Right ventricle myocardium superior (tissue), 1 donor: Measurements from ENCODE around the gene FPR3. TPM values are rescaled to one million over a fixed set of nuclear protein-coding genes. Genes with fewer than 3 reads are reported as not detected.
"Not testable (repeated sequence)": the region's sequence is repeated elsewhere in the genome, so short reads cannot be mapped to it uniquely, and the experiment has no call there.

Source experiments
- ATAC-seq: fragments of 200-7000 bp; cut with Tn5 transposase; one replicate; pipeline ENCODE4 v1.9.1; 2020; ENCODE audit warnings: mild to moderate bottlenecking; ENCODE audit not compliant: poor library complexity
- DNase-seq: peaks from one replicate; pipeline ENCODE4 v3.0.0-alpha.2; 2020
- intact Hi-C: fragments of 100-400 bp; cut with DNase I; formaldehyde crosslinking; loops from one replicate; pipeline ENCODE4 v1.11.2; 2022
- long read RNA-seq: library from polyadenylated mRNA; unstranded; transcript quantifications from one replicate; pipeline ENCODE4 v2.0.0, GENCODE V29; 2021
- total RNA-seq: library from RNA; stranded (reverse); fragmentation: NEBNext Ultra II Directional; extraction: Animal tissue kit (Norgen Biotek cat#: 25700); gene quantifications from one replicate; pipeline ENCODE4 v1.2.1, GENCODE V29; 2021
- donor health status: DM: no; HTN: yes; CAD: no; lungs with severe emphysema.

FPR3 gene, protein sequence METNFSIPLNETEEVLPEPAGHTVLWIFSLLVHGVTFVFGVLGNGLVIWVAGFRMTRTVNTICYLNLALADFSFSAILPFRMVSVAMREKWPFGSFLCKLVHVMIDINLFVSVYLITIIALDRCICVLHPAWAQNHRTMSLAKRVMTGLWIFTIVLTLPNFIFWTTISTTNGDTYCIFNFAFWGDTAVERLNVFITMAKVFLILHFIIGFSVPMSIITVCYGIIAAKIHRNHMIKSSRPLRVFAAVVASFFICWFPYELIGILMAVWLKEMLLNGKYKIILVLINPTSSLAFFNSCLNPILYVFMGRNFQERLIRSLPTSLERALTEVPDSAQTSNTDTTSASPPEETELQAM
- 4.0 TPM for total RNA-seq
- long read RNA-seq, partial matches to known transcripts: 3 of 4 reads
- long read RNA-seq, other reads (novel, unspliced or antisense): 0 of 4 reads

DNA sequence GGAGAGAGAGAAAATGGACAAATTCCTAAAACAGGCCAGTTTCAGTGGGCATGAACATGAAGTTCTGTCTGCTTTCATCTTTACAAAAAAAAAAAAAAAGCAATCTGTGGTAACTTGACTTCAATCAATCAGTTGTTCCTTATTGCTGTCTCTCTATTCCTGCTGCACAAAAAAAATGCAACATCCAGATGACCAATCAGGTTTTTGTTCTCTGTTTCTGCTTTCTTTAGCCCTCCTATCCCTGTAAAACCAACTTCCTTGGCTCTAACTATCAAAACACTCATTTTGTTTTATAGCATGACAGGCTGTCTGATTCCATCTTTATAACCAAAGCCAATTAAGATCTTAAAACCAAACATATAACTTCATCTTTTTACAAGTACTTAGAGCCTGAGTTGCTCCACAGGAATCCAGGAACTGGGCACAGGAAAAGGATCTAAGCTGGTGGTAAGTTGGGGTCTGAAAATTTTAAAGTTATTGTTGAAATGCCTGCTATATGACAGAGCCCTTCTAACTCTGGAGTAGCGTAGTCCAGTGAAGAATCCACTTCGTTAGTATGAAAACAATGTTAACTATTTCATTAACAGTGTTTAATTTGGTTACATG is at the start of gene FPR3:
Gene FPR3 (plus strand): TSS at position 273 of the 606 bp plus-strand sequence. CDS start 28,592 bp downstream, outside the sequence.
- ATAC-seq (no peak), DNase-seq (no peak)
- intact Hi-C loops: no loop called here

DNA sequence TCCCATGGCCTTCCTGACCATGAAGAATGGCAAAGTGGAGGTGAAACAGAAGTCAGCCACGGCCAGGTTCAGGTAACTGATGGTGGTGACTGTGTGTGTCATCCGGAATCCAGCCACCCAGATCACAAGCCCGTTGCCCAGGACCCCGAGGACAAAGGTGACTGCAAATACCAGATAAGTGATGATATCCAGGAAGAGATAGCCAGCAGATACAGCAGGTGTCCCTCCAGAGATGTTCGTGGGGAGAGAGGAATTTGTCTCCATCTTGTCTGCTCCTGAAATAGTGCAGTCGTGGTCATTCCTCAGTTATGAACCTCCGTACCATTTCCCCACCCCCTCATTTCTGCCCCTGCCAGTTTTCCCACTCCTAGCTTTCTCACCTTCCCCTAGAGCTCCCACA is 48.2 kb upstream of the FPR3 start:
- intact Hi-C loops: no loop called here
- no peak for DNase-seq
- no peak for ATAC-seq

DNA sequence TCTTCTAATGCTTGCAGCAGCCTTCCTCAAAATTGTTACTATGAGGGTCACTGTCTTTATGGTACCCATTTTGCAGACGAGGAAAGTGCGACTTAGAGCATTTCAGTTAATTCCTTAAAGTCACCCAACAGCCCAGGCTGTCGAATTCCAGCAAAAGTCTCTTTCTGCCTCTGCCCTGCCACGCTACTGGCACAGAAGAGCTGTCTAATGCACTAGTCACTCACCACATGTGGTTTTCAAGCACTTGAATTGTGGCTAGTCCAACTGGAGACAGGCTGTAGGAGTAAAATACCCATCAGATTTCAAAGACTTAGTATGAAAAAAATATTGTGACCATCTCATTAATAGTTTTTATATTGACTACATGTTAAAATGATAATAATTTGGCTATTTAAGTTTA is 45.0 kb upstream of the FPR3 start:
- DNase-seq (no peak), ATAC-seq (no peak)
- intact Hi-C loops: no loop called here

DNA sequence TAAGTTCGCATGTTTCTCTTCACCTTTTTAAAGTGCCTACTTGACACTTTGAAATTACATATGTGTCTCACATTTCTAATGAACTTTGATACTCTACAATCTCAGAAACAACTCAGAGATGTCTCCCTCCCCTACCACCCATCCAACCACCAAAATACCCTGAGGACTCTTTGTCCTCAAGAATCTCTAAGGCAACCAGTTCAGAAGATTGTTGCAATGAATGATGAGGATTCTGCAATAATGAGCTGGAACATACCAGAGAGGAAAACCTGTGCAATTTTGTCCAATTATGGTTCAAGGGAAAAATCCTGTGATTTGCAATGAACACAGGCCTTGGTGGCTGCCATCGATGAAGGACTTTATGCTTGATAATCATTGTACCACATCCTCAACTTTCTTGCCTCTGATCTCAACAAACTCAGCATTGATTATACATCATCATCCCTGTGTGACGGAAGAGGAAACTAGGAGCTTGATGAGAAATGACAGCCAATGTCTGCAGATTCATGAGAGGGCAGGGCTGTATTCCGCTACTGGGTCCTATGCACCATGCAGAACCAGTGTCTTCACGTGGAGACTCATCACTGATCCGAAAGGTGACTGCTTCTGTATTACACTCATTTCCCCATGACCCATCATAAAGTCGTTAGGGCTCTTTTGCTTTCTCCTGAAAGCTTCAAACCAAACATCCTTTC is 44.4 kb upstream of the FPR3 start:
- no peak for DNase-seq
- intact Hi-C loops: no loop called here
- no peak for ATAC-seq

DNA sequence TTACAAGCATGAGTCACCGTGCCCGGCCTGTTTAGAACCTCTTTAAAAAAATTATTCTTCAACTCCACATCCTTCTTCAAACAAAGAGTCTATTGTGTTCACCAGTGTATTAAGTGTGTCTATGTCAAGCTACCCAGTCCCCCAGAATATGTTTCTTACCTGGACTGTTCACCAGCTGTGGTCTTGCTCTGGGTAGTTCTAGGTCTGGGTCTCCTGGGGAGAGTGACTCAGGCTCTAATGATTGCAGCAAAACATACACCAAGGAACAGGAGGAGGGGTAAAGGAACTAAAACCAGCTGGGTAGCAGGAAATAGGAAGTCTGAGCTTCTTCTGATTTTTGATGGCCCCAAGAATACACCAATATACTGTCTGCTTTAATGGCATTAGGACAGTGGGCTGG is 43.3 kb upstream of the FPR3 start, which contains the start of gene FPR1:
Gene FPR1 (minus strand): TSS at position 224 of the 400 bp plus-strand sequence. CDS start 4,884 bp downstream, outside the sequence.
- peak; percentile 73 for ATAC-seq
- intact Hi-C loops: no loop called here
- DNase-seq: no peak

DNA sequence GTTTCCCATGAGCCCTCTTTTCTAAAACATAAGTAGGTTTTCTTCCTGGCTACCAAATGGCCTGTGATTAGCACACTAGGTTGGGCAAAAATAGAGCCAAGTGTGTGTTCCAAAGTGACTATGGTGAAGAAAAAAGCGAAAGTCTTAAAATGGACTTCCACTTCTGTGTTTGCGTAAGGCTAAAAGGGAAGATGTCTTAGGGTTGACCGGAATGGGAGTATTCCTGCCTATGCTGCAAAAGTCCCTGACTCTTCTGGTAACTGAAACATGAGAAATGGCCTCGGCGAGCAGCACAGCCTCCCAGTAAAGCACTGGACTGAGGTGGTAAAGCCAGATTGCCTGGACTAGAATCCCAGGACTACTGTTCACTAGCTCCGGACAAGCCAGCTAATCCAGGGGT is 40.8 kb upstream of the FPR3 start:
- ATAC-seq (peak; percentile 38), DNase-seq (no peak)
- intact Hi-C loops: no loop called here

DNA sequence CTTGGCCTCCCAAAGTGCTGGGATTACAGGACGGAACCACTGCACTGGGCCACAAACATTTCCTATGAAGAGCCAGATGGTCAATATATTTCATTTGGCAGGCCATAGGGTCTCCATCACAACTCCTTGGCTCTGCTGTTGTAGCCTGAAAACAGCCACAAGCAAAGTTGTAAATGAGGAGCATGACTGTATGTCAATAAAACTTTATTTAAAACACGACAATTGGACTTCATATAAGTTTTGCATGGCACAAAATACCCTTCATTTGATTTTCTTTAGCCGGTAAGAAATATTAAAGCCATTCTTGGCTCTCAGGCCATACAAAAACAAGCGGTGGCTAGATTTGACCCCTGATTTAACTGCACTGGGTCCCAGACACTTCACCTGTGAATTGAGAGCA is 40.2 kb upstream of the FPR3 start:
- intact Hi-C loops: no loop called here
- no peak for ATAC-seq
- no peak for DNase-seq

DNA sequence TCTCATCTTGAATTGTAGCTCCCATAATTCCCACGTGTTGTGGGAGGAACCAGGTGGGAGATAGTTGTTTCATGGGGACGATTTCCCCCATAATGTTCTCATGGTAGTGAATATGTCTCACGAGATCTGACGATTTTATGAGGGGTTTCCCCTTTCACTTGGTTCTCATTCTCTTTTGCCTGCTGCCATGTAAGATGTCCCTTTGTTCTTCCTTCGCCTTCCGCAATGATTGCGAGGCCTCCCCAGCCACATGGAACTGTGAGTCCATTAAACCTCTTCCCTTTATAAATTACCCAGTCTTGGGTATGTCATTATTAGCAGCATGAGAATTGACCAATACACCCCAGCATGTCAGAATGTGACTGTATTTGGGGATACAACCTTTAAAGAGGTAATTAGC is 39.4 kb upstream of the FPR3 start:
- no peak for DNase-seq
- intact Hi-C loops: no loop called here
- no peak for ATAC-seq

DNA sequence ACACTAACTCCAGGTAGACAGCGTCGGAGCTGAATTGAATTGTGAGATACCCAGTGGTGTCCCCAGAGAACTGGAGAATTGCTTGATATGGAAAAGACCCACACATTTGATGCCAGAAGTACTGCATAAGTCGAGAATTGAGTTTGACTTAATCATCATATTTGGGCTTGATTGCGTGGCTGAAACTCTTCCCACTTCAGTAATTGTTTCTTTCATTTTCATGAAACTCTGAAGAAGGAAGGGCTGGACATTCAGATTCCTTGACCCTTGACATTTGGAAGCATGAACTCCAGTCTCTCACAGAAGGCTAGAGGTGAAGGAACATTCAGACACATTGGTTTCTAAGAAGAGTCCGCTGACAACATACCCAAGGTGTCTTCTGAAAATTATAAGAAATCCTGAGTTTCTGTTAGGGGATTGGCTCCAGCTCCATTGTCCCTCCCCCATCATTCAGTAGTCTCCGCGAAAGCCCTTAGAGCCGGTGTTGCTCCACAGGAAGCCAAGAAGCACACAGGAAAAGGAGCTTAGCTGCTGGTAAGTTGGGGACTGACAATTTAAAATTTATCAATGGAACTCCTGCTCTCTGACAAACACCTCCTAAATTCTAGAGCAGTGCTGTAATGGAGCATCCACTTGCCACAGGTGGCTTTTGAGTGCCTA is 34.1 kb upstream of the FPR3 start, which contains the start of gene FPR2:
Gene FPR2 (plus strand): TSS at position 484 of the 660 bp plus-strand sequence. CDS start 7,479 bp downstream, outside the sequence.
- intact Hi-C loops: no loop called here
- DNase-seq: no peak
- ATAC-seq: no peak

DNA sequence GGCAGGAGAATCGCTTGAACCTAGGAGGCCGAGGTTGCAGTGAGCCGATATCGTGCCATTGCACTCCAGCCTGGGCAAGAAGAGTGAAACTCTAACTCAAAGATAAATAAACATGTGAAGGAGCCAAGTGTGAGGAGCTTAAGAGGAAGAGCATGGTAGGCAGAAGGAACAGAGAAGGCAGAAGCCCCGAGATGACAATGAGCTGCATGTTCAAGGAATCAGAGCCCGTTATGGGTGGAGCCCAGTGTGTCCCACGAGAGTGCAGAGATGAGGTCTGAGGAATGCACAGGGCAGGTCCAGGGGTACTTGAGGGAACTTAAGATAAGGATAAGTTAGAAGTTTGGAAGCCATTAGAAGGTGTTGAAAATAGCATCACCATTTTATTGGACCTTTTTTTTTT is 33.3 kb upstream of the FPR3 start:
- intact Hi-C loops: no loop called here
- DNase-seq (no peak), ATAC-seq (no peak)

DNA sequence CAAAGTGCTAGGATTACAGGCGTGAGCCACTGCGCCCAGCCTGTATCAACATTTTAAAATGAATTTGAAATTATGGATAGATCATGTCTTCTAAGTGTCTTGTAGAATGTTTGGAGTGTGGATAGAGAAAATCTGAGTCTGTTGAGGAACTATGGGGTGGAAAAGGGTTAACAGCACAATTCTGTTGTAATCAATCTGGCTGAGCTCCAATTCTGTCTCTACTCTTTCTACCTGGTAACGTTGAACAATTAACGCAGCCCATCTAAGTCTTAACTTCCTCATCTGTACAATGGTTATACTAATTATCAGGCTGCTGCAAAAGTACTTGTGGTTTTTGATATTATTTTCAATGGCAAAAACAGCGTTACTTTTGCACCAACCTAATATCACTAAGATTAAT is 29.9 kb upstream of the FPR3 start:
- no peak for DNase-seq
- intact Hi-C loops: no loop called here
- no peak for ATAC-seq

DNA sequence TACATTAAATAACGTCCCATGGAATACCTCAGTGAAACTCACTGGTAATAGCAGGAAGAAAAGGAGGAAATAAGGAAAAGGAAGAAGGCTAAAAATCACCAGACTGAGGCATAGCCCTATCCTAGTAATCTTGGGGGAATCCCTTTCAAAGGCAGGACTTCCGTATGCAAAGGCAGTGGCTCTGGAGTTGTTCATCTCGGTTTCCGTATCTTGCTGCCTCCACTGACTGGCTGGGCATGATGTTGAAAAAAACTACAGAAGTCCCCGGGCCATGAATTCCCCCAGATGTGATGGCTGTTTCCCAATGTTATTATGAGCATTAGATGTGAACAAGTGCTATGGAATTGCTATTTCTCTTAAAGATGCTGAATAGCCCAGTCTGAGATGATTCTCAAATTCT is 28.5 kb upstream of the FPR3 start:
- intact Hi-C loops: no loop called here
- ATAC-seq: no peak

DNA sequence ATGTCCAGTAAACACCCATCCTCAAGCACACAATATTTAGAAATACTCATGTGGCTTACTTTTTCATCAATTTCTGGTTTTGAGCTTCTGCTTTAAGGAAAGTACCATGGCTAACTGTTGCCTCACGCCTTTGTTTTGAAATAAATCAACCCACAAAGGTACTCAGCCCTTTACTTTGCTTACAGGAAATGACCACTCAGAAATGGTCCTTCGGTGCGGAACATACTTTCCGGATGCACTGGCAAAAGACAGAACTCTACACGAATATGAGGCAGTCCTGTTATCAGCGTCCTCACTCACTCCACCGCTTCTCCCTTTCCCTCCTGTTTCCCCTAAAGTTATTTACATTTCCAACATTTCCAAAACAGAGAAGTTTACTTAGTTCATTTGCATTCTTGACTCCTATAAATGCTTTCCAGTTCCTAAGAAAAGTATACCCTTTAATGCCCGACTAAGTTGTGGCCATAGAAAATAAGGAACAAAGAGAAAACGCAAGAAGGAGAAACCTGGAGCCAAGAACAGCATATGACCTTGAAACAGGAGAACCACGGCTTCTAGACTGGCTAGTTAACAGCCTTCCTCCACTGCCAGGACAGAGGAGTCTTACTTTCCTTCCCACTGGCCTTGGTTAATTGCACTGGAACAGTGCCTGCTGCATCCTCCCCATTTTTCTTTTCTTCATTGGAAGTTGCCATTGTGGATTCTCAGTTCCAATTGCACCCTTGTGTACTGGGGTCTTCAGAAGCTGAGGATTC is 23.4 kb upstream of the FPR3 start:
- intact Hi-C loops: no loop called here
- DNase-seq (no peak), ATAC-seq (no peak)

More for the DNA sequence above, 28.5 kb upstream of the FPR3 start:
- no peak for DNase-seq

DNA sequence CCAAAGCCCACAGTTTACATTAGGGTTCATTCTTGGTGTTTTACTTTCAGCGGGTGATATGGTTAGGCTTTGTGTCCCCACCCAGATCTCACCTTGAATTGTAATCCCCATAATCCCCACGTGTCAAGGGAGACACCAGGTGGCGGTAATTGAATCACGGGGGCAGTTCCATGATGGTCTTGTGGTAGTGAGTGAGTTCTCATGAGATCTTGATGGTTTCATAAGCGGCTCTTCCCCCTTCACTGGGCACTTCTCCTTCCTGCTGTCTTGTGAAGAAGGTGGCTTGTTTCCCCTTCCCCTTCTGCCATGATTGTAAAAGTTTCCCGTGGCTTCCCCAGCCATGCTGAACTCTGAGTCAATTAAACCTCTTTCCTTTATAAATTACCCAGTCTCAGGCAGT is 22.0 kb upstream of the FPR3 start:
- DNase-seq (no peak), ATAC-seq (no peak)
- intact Hi-C loops: no loop called here

DNA sequence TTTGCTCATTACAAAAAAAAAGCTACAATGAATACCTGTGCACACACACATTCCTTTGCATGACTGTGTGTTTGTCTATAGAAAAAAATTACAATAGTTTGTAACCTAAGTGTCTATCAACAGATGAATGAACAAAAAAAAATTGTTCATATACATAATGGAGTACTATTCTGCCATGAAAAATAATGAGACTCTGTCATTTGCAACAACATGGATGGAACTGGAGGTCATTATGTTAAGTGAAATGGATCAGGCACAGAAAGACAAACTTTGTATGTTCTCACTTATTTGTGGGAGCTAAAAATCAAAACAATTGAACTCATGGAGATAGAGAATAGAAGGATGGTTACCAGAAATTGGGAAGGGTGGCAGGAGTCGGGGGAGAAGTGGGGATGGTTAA is 18.4 kb upstream of the FPR3 start:
- ATAC-seq, DNase-seq, intact Hi-C loops: not testable (repeated sequence)

DNA sequence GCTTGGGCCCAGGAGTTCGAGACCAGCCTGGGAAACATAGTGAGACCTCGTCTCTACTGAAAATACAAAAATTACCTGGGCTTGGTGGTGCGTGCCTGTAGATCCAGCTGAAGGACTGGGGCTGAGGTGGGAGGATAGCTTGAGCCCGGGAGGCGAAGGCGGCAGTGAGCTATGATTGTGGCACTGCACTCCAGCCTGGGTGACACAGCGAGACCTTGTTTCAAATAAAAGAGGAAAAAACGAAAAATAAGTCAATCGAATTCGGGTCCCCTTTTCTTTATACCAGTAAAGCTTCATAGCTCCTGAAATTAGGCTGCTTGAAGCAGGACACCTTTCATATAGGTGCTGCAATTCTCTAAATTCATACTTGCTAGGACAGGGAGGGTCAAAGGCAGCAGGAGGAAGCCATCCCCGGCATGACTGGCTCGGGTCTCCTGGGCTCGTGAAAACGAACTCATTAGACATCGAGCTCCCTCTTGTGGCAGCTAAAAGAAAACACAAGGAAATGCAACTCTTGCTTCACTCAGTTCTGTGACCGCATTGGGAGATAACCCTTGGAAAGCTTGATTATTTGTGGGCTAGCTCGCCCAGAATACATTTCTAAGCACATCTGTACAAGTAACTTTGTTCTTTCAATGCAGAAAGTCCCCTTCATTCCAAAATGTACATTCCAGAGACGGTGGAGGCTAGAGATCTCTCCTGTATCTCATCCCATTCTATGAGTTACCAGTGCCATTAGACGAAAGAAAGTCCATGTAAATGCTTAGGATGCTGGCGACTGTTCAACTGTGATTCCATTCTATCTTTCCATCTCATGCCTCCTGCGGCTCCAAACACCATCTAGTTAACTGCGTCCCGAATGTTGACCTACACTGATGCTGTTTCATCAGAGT is 17.1 kb upstream of the FPR3 start:
- peak; percentile 97 for ATAC-seq
- intact Hi-C loops: no loop called here
- peak; percentile 80 for DNase-seq

DNA sequence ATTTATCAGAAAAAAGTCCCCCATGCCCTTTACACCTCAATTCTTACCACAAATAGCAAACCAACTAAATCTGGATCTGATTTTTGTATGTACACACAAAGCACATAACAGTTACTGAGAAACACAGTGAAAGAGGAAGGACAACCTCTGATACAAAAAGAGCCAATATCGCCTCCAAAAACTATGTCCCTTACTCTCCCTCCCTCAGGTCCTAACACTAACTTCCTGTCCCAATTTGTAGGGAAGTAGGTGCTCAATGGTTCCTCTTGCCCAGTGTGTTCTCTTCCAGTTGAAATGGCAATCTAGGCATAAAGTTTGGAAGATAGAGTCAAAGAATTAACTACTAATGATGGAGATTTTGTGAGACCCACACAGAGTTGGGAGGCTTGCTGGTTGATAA is 15.8 kb upstream of the FPR3 start:
- no peak for ATAC-seq
- no peak for DNase-seq
- intact Hi-C loops: no loop called here
